Activated T-cell treated with anti-CD3 and anti-CD28 coated beads for 24 hours (primary cell): ENCODE measurements around the gene PRCP.

ENCODE experiments used
- DNase-seq: peaks from one replicate; pipeline ENCODE4 v3.0.0-alpha.2; 2020; ENCODE audit warnings: low read depth

Gene PRCP

GRCh38 chr11:82782825-82783374 lies 117.3 kb downstream of the PRCP start:
- no peak for DNase-seq

DNA sequence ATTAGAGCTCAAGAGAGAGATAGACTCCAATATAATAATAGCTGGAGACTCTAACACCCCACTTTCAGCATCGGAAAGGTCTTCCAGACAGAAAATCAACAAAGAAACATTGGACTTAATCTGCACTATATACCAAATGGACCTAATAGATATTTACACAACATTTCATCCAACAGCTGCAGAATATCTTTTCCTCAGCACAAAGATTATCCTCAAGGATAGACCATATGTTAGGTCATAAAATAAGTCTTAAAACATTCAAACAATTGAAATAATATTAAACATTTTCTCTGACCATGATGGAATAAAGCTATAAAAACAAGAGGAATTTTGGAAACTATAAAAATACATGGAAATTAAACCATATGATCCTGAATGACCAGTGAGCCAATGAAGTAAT lies 121.5 kb downstream of the PRCP start:
- no peak for DNase-seq

- DNase-seq = no peak
Observed at GRCh38 chr11:82776377-82776776, 123.9 kb downstream of the PRCP start.

DNA sequence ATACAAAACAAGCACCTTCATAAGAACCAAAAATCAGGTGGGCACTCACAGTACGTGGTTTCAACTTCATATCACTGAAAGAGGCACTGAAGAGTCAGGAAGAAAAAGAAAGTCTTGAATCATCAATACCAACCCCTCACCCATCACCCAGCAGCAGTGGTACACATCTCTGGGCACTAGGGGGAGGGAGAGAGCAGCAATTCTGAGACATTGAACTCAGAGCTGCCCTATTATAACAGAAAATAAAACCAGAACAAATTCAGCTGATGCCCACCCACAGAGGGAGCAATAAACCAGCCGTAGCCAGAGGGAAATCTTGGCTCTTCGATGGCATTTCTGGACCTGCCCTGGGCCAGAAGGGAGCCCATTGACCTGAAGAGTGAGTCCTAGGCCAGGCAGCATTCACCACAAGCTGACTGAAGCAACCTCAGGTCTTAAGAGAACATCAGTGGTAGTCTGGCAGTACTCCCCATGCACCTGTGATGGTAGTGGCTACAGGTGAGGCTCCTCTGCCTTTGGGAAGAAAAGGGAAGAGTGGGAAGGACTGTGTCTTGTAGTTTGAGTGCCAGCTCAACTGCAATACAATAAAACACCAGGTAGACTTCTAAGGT lies 124.4 kb downstream of the PRCP start:
- no peak for DNase-seq

GRCh38 chr11:82775218-82775617 lies 125.0 kb downstream of the PRCP start:
- no peak for DNase-seq
